ENCODE results near the gene ZNHIT1. TPM values are rescaled to one million over a fixed set of nuclear protein-coding genes. Genes with fewer than 3 reads are reported as not detected.
"Not testable (repeated sequence)": the region's sequence is repeated elsewhere in the genome, so short reads cannot be mapped to it uniquely, and the experiment has no call there.

ZNHIT1 gene
- total and polyA plus RNA-seq, 3 experiments from 2014 or later = 50.6 to 66.2 (median 51.7) TPM

DNA sequence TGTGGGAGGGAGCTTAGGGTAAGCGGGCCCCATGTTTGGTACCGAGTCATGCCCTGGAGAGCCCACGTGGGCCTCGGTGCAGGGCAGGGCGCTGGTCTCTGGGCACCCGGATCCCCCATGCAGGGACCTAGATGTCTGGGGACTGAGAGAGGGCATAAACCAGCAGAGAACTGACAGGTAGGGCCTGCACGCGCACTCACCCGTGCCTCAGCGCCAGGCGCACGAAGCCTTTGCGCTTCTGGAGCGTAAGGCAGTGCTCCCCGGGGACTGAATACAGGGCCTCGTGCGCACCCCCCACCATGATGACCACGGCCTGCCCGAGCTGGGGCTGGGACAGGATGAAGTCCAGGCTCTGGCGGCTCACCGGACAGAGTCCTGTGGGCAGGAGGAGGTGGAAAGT lies 20.0 kb upstream of the ZNHIT1 start:
- Histone ChIP-seq H3K4me3 (ENCODE audit: low read length) (no peak overlapping the region), H3K27me3 (ENCODE audit: insufficient read depth, low read length, poor library complexity, severe bottlenecking) (no peaks in the 10 kb centered on the region), H3K27ac (ENCODE audit: low read depth, low read length) (no peak overlapping the region), H3K4me1 (ENCODE audit: insufficient read depth, low read length) (no peaks in the 10 kb centered on the region), H3K36me3 (ENCODE audit: insufficient read depth, low read length) (no peaks in the 10 kb centered on the region), H3K9me3 (ENCODE audit: low read length) (no peaks in the 10 kb centered on the region)
- DNase-seq = no peak
- ChIA-PET POLR2A (no interaction called here), CTCF (interaction anchor here (1.3 kb wide), 1 partner anchor 10 kb away, joined by 4 read pairs; no protein-coding TSS in a partner anchor)
- Mint-ChIP-seq H3K27me3 (peaks cover 16 to 37% of the 10 kb centered on the region in 2 donors), H3K27ac (no peak overlapping the region), H3K4me3 (no peak overlapping the region), H3K36me3 (no peaks in the 10 kb centered on the region), H3K4me1 (peaks cover 0 to 6% (median 4%) of the 10 kb centered on the region in 3 donors), H3K9me3 (no peaks in the 10 kb centered on the region)

DNA sequence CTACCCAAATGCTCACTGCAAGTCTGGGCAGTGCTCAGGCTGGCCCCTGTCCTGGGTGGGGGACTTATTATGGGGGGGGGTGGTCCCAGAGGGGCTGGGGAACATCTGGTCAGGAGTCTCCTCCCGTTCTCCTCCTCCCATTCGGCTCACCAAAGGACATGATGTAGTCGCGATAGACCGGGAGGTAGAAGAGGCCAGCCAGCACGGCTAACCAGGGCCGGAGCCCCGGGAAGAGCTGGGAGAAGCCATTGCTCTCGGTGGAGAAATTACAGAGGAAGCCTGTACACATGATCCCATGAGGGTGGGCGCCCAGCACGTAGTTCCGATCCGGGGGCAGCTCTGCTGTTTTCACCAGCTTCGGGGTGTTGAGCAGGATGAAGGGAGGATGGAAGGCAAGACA lies 19.5 kb upstream of the ZNHIT1 start:
- ChIA-PET CTCF (interaction anchor here (0.9 to 1.3 kb wide), 2 partner anchors 11 to 55 kb away, joined by 3 to 4 read pairs; no protein-coding TSS in a partner anchor), POLR2A (no interaction called here)
- no peaks in the 10 kb centered on the region for H3K9me3 Mint-ChIP-seq
- no peak overlapping the region for H3K4me3 Mint-ChIP-seq
- H3K27ac ChIP-seq (ENCODE audit: low read depth, low read length) = no peak overlapping the region
- peaks cover 0 to 6% (median 4%) of the 10 kb centered on the region in 3 donors for H3K4me1 Mint-ChIP-seq
- H3K4me1 ChIP-seq (ENCODE audit: insufficient read depth, low read length) = peaks cover 3% of the 10 kb centered on the region
- no peak for DNase-seq
- peaks cover 17 to 38% of the 10 kb centered on the region in 2 donors for H3K27me3 Mint-ChIP-seq
- H3K4me3 ChIP-seq (ENCODE audit: low read length) = no peak overlapping the region
- H3K27ac Mint-ChIP-seq = no peak overlapping the region
- no peaks in the 10 kb centered on the region for H3K36me3 ChIP-seq (ENCODE audit: insufficient read depth, low read length)
- no peaks in the 10 kb centered on the region for H3K36me3 Mint-ChIP-seq
- H3K9me3 ChIP-seq (ENCODE audit: low read length) = no peaks in the 10 kb centered on the region
- H3K27me3 ChIP-seq (ENCODE audit: insufficient read depth, low read length, poor library complexity, severe bottlenecking) = no peaks in the 10 kb centered on the region

DNA sequence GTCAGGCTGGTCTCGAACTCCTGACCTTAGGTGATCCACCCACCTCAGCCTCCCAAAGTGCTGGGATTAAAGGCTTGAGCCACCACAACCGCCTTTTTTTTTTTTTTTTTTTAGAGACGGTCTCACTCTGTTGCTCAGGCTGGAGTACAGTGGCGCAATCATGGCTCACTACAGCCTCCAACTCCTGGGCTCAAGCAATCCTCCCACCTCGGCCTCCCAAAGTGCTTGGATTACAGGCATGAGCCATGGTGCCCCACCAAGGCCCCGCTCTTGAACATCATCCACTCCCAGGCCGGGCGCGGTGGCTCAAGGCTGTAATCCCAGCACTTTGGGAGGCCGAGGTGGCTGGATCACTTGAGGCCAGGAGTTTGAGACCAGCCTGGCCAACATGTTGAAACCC lies 18.4 kb upstream of the ZNHIT1 start:
- not testable (repeated sequence) for H3K4me1 ChIP-seq (ENCODE audit: insufficient read depth, low read length); H3K9me3 ChIP-seq (ENCODE audit: low read length); H3K4me3 Mint-ChIP-seq; H3K36me3 Mint-ChIP-seq; H3K9me3 Mint-ChIP-seq; H3K4me3 ChIP-seq (ENCODE audit: low read length); H3K27ac ChIP-seq (ENCODE audit: low read depth, low read length); H3K36me3 ChIP-seq (ENCODE audit: insufficient read depth, low read length); H3K27me3 ChIP-seq (ENCODE audit: insufficient read depth, low read length, poor library complexity, severe bottlenecking); DNase-seq
- Mint-ChIP-seq H3K27ac (peak overlapping the region in 1 of 8 donors; percentile 29), H3K27me3 (peaks cover 23 to 42% of the 10 kb centered on the region in 2 donors), H3K4me1 (peaks cover 8 to 14% (median 9%) of the 10 kb centered on the region in 3 donors)
- POLR2A ChIA-PET = interaction anchor here (0.6 kb wide), 1 partner anchor 17 kb away, joined by 4 read pairs; no protein-coding TSS in a partner anchor
- CTCF ChIA-PET = interaction anchor here (0.9 to 1.3 kb wide), 3 partner anchors 12 to 56 kb away, joined by 3 to 4 read pairs (median 4); partner anchors contain the start of genes PLOD3 and ZNHIT1

DNA sequence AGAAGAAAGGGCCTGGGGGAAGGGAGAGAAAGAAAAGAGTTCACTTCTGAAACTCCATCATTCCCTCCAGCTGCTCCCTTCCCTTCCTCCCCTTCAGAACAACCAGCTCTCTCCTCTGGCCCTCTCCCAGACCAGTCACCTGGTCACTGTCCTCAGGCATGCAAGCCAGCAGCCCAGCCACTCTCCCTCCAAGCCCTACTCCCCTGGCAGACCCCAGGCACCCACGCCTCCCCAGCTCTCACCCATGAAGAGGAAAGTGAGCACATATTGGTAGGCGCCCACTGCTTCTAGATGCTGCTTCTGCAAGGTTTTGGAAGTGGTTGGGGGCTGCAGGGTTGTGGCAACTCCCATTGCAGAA lies 17.5 kb upstream of the ZNHIT1 start:
- Histone ChIP-seq H3K4me1 (ENCODE audit: insufficient read depth, low read length) (peaks cover 5% of the 10 kb centered on the region), H3K27me3 (ENCODE audit: insufficient read depth, low read length, poor library complexity, severe bottlenecking) (no peaks in the 10 kb centered on the region), H3K36me3 (ENCODE audit: insufficient read depth, low read length) (no peaks in the 10 kb centered on the region), H3K9me3 (ENCODE audit: low read length) (no peaks in the 10 kb centered on the region), H3K4me3 (ENCODE audit: low read length) (no peak overlapping the region), H3K27ac (ENCODE audit: low read depth, low read length) (no peak overlapping the region)
- ChIA-PET POLR2A (no interaction called here), CTCF (interaction anchor here (0.9 to 6.4 kb wide), 2 partner anchors 7 to 17 kb away, joined by 4 to 31 read pairs; partner anchors contain the start of genes PLOD3 and ZNHIT1)
- H3K4me3 Mint-ChIP-seq = no peak overlapping the region
- no peaks in the 10 kb centered on the region for H3K9me3 Mint-ChIP-seq
- DNase-seq = no peak
- peak overlapping the region in 1 of 8 donors; percentile 24 for H3K27ac Mint-ChIP-seq
- peaks cover 23 to 42% of the 10 kb centered on the region in 2 donors for H3K27me3 Mint-ChIP-seq
- H3K36me3 Mint-ChIP-seq = no peaks in the 10 kb centered on the region
- H3K4me1 Mint-ChIP-seq = peaks cover 8 to 14% (median 9%) of the 10 kb centered on the region in 3 donors

DNA sequence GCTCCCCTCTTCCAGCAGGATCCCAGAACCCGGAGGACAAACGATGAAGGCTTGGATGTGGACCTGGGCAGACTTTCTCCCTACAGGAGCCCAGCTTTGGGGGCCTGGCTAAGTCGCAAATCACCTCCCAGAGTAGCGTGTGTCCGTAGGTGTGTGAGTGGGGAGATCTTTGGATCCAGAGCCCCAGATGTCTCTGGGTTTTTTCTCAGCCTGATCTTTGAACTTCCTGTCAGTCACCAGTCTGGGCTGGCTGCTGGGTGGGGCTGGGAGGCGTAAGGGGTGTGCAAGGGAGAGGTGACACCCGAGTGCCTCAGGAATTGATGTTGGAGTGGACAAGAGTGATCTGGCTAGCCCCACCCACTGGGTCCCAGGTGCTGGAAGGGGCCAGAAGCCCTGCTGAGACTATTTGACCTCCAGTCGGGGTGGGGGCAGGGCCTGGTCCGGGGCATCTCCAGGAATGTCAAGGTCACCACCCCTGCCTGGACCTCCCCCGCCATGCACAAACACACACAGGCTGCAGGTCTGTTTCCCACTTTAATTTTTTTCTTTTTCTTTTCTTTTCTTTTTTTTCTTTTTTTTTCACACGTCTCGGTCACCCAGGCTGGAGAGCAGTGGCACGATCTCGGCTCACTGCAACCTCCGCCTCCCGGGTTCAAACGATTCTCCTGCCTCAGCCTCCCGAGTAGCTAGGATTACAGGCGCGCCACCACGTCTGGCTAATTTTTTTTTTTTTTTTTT lies 16.9 kb upstream of the ZNHIT1 start, which contains the start of gene MOGAT3:
Gene MOGAT3, minus strand, starts transcription at position 175 of the 738 bp plus-strand sequence. CDS start 182 bp downstream, outside the sequence.
- POLR2A ChIA-PET = no interaction called here

DNA sequence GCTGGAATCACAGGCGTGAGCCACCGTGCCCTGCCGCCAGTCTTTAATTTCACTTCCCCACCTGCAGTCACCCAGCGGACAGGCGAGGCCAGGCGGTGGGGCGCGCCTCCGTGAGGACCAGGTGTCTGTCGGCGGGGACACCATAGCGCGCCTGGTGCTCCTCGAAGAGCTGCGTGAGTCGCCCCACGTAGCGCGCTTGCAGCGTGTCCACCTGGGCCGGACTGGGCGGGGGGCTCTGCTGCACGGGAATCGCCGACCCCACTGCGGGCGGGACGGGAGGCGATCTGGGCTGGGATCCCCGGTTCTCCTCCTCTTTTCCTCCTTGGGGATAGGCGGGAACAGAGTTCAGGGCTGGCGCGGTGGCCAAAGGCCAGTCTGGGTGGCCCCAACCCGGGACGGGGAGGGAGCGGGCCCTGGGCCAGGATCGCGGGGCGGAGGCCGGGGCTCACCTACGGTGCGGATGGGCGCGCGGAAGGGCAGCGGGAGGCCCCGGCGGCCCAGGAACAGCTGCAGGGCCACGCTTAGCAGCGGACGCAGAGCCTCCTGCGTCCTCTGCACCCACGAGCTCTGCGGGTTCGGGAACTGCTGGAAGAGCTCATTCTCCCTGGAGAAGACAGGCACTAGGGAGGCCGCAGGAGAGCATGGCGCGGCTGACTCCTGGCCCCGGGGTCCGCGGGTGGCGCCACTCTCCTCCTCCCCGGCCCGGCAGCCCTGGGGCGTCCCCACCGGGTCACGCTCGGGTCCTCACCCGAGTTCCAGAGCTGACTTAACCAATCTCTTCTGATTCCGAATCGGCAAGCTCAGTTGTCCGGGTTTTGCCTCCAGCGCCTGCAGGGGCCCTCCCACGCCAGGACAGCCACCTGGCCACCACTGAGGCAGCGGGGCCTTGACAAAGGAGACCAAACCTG lies 16.0 kb upstream of the ZNHIT1 start:
- H3K4me3 ChIP-seq (ENCODE audit: low read length) = no peak overlapping the region
- no peak overlapping the region for H3K27ac ChIP-seq (ENCODE audit: low read depth, low read length)
- peaks cover 5% of the 10 kb centered on the region for H3K4me1 ChIP-seq (ENCODE audit: insufficient read depth, low read length)
- Mint-ChIP-seq H3K4me3 (peak overlapping the region in 3 of 7 donors; percentile 25 to 59 (median 56)), H3K9me3 (no peaks in the 10 kb centered on the region), H3K36me3 (peaks cover 0 to 8% (median 6%) of the 10 kb centered on the region in 3 donors), H3K27me3 (peaks cover 23 to 38% of the 10 kb centered on the region in 2 donors), H3K4me1 (peaks cover 8 to 14% (median 9%) of the 10 kb centered on the region in 3 donors), H3K27ac (no peak overlapping the region)
- ChIA-PET POLR2A (interaction anchor here (0.6 kb wide), 1 partner anchor 16 kb away, joined by 3 read pairs; no protein-coding TSS in a partner anchor), CTCF (interaction anchor here (1.2 to 6.4 kb wide), 3 partner anchors 9 to 81 kb away, joined by 4 to 31 read pairs (median 5); no protein-coding TSS in a partner anchor)
- no peak for DNase-seq
- no peaks in the 10 kb centered on the region for H3K27me3 ChIP-seq (ENCODE audit: insufficient read depth, low read length, poor library complexity, severe bottlenecking)
- H3K9me3 ChIP-seq (ENCODE audit: low read length) = no peaks in the 10 kb centered on the region
- H3K36me3 ChIP-seq (ENCODE audit: insufficient read depth, low read length) = no peaks in the 10 kb centered on the region

More for the DNA sequence above, 16.9 kb upstream of the ZNHIT1 start, which contains the start of gene MOGAT3:
- DNase-seq = no peak
- CTCF ChIA-PET = interaction anchor here (6.4 kb wide), 1 partner anchor 8 kb away, joined by 31 read pairs; no protein-coding TSS in a partner anchor
- H3K27ac ChIP-seq (ENCODE audit: low read depth, low read length) = no peak within 1 kb of the TSS
- Mint-ChIP-seq H3K36me3 (peaks cover 0 to 3% (median 1%) of the 10 kb centered on the region in 3 donors), H3K4me1 (peaks cover 8 to 14% (median 9%) of the 10 kb centered on the region in 3 donors), H3K4me3 (peak within 1 kb of the TSS in 3 of 7 donors; percentile 50 to 79 (median 59)), H3K27ac (peak within 1 kb of the TSS in 2 of 8 donors; percentile 24 to 71), H3K9me3 (no peaks in the 10 kb centered on the region), H3K27me3 (peaks cover 23 to 42% of the 10 kb centered on the region in 2 donors)
- H3K36me3 ChIP-seq (ENCODE audit: insufficient read depth, low read length) = no peaks in the 10 kb centered on the region
- no peaks in the 10 kb centered on the region for H3K9me3 ChIP-seq (ENCODE audit: low read length)
- no peaks in the 10 kb centered on the region for H3K27me3 ChIP-seq (ENCODE audit: insufficient read depth, low read length, poor library complexity, severe bottlenecking)
- no peak within 1 kb of the TSS for H3K4me3 ChIP-seq (ENCODE audit: low read length)
- H3K4me1 ChIP-seq (ENCODE audit: insufficient read depth, low read length) = peaks cover 5% of the 10 kb centered on the region

DNA sequence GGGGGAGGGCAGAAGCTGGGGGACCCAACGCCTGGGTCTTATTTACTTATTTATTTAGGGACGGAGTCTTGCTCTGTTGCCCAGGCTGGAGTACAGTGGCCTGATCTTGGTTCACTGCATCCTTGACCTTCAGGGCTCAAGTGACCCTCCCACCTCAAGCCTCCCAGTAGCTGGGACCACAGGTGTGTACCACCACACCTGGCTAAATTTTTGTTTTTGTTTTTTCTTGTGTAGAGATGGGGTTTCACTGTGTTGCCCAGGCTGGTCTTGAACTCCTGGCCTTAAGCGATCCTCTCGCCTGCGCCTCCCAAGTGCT lies 15.4 kb upstream of the ZNHIT1 start:
- no peak for DNase-seq
- Mint-ChIP-seq H3K4me3 (peak overlapping the region in 1 of 7 donors; percentile 13), H3K9me3 (no peaks in the 10 kb centered on the region), H3K36me3 (peaks cover 0 to 9% (median 6%) of the 10 kb centered on the region in 3 donors), H3K27me3 (peaks cover 23 to 34% of the 10 kb centered on the region in 2 donors), H3K27ac (no peak overlapping the region), H3K4me1 (peaks cover 8 to 14% (median 9%) of the 10 kb centered on the region in 3 donors)
- Histone ChIP-seq H3K4me1 (ENCODE audit: insufficient read depth, low read length) (peaks cover 5% of the 10 kb centered on the region), H3K27ac (ENCODE audit: low read depth, low read length) (no peak overlapping the region), H3K36me3 (ENCODE audit: insufficient read depth, low read length) (no peaks in the 10 kb centered on the region), H3K9me3 (ENCODE audit: low read length) (no peaks in the 10 kb centered on the region), H3K27me3 (ENCODE audit: insufficient read depth, low read length, poor library complexity, severe bottlenecking) (no peaks in the 10 kb centered on the region), H3K4me3 (ENCODE audit: low read length) (no peak overlapping the region)
- ChIA-PET CTCF (interaction anchor here (1.2 to 6.4 kb wide), 3 partner anchors 9 to 80 kb away, joined by 4 to 31 read pairs (median 5); no protein-coding TSS in a partner anchor), POLR2A (no interaction called here)

Measured in CD8-positive, alpha-beta memory T cell (primary cell).